GM12873 (cell line): Measurements from ENCODE around the gene RUFY4.

Source experiments
- CTCF ChIP-seq: IDR thresholded peaks from 2 replicates; pipeline ENCODE4 v1.5.1; 2012; ENCODE audit warnings: low read depth, mild to moderate bottlenecking, moderate library complexity, low read length, control low read depth; ENCODE audit not compliant: insufficient read depth; ENCODE audit errors: missing control alignments

The RUFY4 gene

GRCh38 chr2:218028189-218028495, 40.9 kb upstream of the RUFY4 start:
- TF ChIP-seq CTCF: no peak

GRCh38 chr2:218028562-218029348, 40.3 kb upstream of the RUFY4 start:
- TF ChIP-seq CTCF: no peak

- TF ChIP-seq CTCF: no peak
These were observed 39.4 kb upstream of the RUFY4 start for GRCh38 chr2:218029366-218030360.

- TF ChIP-seq CTCF: no peak
These were observed 38.5 kb upstream of the RUFY4 start for GRCh38 chr2:218030409-218031195.

GRCh38 chr2:218031261-218031660, 37.8 kb upstream of the RUFY4 start:
- TF ChIP-seq CTCF: no peak

GRCh38 chr2:218031771-218032257, 37.2 kb upstream of the RUFY4 start:
- no peak for TF ChIP-seq CTCF
